ENCODE results near the gene FOXA3.

DNA sequence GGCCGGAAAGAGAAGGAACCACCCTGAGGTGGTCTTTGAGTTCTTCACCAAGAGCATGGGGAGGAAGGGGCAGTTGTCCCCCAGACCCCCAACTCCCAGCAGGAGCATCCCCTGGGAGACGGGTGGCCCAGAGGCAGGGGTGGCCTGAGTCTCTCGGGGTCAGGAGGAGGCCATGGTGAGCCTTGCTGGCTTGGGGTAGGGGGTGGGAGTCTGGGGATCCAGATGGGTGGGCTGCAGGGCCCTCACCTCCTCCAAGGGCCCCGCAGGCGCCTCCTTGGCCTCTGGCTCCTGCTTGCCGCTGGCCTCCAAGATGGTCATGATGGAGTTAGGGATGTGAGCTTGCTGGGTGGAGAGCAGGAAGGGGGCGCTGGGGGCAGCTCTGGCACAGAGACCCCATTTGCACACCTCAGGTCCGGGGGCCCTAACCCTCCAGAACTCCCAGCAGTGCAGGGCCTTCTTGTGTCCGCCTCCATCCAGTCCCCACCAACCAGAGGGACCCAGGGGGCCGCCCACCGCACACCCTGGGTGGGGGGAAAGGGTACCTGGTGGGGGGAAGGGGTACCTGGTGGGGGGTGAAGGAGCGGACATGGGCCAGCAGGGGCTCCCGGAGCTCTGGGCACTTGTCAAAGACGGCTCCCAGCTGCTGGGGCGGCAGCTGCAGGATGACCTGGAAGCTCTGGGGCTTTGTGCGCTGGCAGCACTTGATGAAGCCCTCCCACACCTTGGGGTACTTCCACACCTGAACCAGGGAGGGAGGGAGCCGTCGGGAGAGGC, 47.7 kb upstream of the FOXA3 start:
- TF ChIP-seq POLR2A (IDR thresholded peaks at IDR 0.05; ENCODE audit: extremely low read depth, insufficient read length) = no peak
- TF ChIP-seq, protein P1, sequence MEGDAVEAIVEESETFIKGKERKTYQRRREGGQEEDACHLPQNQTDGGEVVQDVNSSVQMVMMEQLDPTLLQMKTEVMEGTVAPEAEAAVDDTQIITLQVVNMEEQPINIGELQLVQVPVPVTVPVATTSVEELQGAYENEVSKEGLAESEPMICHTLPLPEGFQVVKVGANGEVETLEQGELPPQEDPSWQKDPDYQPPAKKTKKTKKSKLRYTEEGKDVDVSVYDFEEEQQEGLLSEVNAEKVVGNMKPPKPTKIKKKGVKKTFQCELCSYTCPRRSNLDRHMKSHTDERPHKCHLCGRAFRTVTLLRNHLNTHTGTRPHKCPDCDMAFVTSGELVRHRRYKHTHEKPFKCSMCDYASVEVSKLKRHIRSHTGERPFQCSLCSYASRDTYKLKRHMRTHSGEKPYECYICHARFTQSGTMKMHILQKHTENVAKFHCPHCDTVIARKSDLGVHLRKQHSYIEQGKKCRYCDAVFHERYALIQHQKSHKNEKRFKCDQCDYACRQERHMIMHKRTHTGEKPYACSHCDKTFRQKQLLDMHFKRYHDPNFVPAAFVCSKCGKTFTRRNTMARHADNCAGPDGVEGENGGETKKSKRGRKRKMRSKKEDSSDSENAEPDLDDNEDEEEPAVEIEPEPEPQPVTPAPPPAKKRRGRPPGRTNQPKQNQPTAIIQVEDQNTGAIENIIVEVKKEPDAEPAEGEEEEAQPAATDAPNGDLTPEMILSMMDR (IDR thresholded peaks at IDR 0.05; ENCODE audit: low read depth, low read length) = no peak
- TF ChIP-seq, protein P2, sequence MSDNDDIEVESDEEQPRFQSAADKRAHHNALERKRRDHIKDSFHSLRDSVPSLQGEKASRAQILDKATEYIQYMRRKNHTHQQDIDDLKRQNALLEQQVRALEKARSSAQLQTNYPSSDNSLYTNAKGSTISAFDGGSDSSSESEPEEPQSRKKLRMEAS (IDR thresholded peaks at IDR 0.05; ENCODE audit: low read depth, low read length) = no peak
